GM18502 (cell line): ENCODE results near the gene GOLGA5.
"Not testable (repeated sequence)": the region's sequence is repeated elsewhere in the genome, so short reads cannot be mapped to it uniquely, and the experiment has no call there.

Experiments used
- ATAC-seq: cut with Tn5 transposase; IDR thresholded peaks from one replicate; pipeline ENCODE4 v1.9.1; 2021; ENCODE audit warnings: mild to moderate bottlenecking; ENCODE audit not compliant: unreplicated experiment, poor library complexity

The GOLGA5 gene

GRCh38 chr14:92819680-92820535 lies 25.8 kb downstream of the GOLGA5 start:
- ATAC-seq: not testable (repeated sequence)

DNA sequence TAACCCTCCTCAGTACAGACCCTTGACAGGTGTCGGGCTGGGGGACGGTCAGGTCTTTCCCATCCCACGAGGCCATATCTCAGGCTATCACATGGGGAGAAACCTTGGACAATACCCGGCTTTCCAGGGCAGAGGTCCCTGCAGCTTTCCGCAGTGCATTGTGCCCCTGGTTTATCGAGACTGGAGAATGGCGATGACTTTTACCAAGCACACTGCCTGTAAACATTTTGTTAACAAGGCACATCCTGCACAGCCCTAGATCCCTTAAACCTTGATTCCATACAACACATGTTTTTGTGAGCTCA lies 26.4 kb downstream of the GOLGA5 start:
- ATAC-seq: not testable (repeated sequence)

DNA sequence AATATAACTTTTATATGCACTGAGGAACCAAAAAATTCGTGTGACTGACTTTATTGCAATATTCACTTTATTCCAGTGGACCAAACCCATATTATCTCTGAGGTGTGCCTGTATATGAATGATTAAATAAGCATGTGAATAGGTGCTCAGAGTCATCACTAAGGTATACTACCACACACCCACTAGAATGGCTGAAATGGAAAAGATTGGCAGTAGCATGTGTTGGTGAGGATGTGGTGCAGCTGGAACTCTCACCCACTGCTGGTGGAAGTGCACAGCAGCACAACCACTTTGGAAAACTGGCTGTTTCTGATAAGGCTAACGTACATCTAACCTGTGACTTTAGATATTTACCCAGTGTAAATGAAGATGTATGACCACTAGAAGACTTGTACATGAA lies 36.8 kb downstream of the GOLGA5 start:
- ATAC-seq: no peak

GRCh38 chr14:92832137-92832700 lies 38.1 kb downstream of the GOLGA5 start:
- no peak for ATAC-seq

DNA sequence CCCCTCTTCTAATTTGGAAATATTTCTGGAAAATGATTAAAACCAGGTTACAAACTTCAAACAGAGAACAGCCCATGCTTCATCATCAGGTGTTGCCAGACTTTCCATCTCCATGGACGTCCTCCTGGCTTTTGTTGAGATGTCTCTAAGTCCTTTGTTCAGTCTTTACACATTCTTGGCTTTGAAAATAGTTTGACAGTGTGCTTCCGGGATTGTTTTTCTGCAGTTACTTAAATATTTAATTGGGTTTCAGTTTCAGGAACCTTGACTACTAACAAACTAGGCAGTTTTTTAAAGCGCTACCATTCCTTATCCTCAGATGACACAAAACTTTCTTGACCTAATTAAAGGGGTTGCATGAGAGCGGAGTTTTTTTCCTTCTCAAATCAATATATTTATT lies 47.8 kb downstream of the GOLGA5 start:
- ATAC-seq: no peak

DNA sequence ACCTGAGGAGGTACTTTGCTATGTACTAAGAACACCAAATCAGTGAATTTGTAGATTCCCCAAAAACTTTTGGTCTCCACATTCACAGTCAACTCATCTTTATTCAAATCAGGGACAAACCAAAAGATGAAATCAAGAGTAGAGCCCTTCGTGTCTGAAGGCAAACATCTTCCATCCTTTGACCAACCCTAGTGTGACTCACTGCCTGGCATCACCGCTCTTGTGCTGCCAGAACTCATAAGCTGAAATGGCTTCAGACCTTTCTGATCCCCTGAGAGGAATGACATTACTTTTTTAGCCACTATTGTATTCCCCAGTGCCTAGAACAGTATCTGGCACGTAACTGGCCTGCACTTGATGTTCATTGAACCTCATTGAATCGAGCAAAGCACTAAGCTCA lies 50.1 kb downstream of the GOLGA5 start:
- no peak for ATAC-seq

- peak; percentile 78 for ATAC-seq
These were observed 52.2 kb downstream of the GOLGA5 start for GRCh38 chr14:92846162-92846897.

DNA sequence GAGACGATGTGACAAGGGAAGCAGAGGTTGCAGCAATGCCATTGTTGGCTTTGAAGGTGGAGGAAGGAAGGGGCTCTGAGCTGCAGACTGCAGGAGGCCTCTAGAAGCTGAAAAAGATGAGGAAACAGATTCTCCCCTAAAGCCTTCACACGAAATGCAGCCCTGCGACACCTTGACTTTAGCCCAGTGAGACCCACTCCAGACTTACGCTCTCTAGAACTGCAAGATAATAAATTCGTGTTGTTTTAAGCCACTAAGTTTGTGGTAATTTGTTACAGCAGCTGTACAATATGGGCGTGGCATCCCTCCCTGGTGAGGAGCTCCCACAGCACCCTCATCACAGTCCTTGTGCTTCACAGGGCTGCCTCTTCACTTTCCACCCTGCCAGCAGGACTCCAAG lies 53.2 kb downstream of the GOLGA5 start:
- ATAC-seq: no peak

DNA sequence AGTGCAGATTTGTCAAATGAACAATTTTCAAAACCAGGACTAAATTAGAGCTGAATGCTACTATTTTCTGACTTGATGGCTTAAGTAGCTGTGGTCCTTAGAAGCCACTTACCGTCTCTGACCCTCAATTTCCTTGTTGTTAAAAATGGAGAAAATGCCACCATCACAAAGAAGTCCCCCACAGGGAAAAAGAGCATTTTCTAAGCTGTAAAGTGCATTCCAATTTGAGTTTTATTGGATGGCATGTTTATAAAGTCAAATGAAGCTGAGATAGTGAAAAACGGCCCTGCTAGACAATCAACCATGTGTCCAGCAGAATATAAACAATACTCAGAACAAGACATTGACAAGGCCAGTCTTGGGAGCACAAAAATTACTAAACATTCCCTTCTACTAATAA lies 53.6 kb downstream of the GOLGA5 start:
- no peak for ATAC-seq

- ATAC-seq: no peak
These were observed 54.8 kb downstream of the GOLGA5 start for GRCh38 chr14:92848887-92849286.

DNA sequence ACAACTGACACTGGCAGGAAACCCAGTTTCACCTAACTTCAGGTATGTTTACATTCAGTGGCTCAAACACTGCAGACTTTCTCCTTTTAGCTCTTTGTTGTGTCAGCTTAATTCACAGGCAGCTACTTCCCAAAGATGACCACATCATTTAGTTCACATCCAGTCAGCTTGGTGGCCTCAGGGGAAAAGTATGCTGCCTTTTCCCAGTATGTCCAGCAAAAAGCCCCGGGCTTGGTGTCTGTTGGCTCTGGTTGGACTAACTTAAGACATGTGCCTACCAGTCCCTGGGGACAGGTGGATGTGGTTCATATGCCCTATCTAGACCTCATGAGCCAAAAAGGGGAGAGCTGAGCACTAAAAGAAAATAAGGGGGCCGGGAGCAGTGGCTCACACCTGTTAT lies 56.4 kb downstream of the GOLGA5 start:
- ATAC-seq: no peak

- ATAC-seq: not testable (repeated sequence)
These were observed 59.0 kb downstream of the GOLGA5 start for GRCh38 chr14:92853136-92853535.

DNA sequence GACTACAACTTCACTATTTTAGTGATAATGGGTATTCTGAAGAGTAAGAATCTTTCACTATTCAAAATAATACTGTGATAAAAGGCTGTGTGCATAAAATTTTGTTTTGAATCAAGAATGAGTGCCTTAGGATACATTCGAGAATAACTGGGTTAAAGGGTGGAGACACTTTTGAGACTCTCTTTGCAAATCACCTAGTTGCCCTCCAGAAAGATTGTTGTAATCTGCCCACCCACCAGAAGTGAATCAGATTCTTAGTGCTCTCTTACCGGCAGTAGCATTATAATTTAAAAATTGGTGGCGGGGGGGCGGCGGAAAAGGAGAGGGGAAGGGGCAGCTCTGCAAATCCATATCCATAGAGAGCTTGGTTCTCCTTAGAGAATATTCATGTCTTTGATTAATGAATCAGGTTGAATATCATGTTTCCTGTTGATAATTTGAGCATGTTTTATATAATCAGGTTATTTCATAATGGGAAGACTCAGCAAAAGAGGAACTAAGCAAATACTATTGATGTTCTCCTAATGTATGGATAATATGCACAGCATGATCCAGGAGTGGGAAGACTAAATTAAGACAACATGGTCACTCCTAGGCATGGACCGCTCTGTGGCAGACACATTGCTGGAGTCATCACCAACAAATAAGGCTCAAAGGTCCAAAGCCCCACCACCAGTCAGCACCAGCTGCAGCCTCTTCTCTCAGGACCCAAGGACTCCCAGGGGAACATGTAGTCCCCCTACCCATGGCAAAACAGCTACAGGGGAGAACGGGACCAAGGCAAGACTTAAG lies 66.1 kb downstream of the GOLGA5 start:
- no peak for ATAC-seq

GRCh38 chr14:92861856-92862745 lies 68.0 kb downstream of the GOLGA5 start:
- ATAC-seq: no peak

DNA sequence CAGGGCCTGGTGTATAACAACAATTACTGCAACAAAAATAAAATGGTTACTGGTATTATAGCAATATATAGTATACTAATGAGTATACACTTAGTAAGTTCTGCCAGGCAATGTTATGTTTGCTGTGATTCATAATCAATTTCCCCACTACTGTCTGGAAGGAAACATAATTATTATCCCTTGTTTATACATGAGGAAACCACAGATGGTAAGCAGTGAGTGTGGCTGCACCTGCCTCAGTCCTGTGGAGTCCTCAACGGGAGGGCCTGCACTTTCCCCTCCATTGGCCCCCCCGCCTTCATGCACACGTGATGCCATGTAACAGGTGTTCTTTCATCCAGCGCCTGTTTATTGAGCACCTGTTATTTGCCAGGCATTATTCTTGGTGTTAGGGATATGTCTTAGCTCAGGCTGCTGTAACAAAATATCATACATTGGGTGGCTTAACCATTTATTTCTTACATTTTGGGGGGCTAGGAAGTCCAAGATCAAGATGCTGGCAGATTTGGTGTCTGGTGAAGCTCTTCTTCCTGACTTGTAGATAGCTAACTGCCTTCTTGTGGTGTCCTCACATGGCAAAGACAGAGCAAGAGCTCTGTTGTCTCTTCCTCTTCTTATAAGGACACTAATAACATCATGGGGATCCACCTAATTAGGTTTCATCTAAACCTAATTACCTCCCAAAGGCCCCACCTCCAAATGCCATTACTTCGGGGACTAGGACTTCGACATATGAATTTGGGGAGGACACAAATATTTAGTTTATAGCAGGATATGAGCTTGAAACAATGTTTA lies 69.4 kb downstream of the GOLGA5 start:
- ATAC-seq: no peak

- no peak for ATAC-seq
These were observed 71.6 kb downstream of the GOLGA5 start for GRCh38 chr14:92865674-92866073.

GRCh38 chr14:92866181-92866752 lies 72.2 kb downstream of the GOLGA5 start:
- no peak for ATAC-seq
